Neural crest cell (in vitro differentiated cells): ENCODE measurements around the gene SLFN12L. TPM values are rescaled to one million over a fixed set of nuclear protein-coding genes. Genes with fewer than 3 reads are reported as not detected.
"Not testable (repeated sequence)": the region's sequence is repeated elsewhere in the genome, so short reads cannot be mapped to it uniquely, and the experiment has no call there.

ENCODE experiments used
- DNase-seq: peaks from one replicate; pipeline ENCODE4 v3.0.0; 2021; ENCODE audit warnings: low read depth, mixed read lengths, low spot score
- H3K27ac Mint-ChIP-seq: one replicate; pipeline ENCODE4 v1.8.0; 2021; ENCODE audit warnings: mild to moderate bottlenecking, mixed read lengths; ENCODE audit not compliant: unreplicated experiment
- H3K27me3 Mint-ChIP-seq: 2 replicates; pipeline ENCODE4 v1.8.0; 2021; ENCODE audit warnings: low read depth, mild to moderate bottlenecking, mixed read lengths
- H3K36me3 Mint-ChIP-seq: 2 replicates; pipeline ENCODE4 v1.8.0; 2021; ENCODE audit warnings: low read depth, mild to moderate bottlenecking, mixed read lengths
- H3K4me1 Mint-ChIP-seq: 2 replicates; pipeline ENCODE4 v1.8.0; 2021; ENCODE audit warnings: mixed read lengths
- H3K4me3 Mint-ChIP-seq: one replicate; pipeline ENCODE4 v1.8.0; 2021; ENCODE audit warnings: mild to moderate bottlenecking, mixed read lengths
- H3K9me3 Mint-ChIP-seq: 2 replicates; pipeline ENCODE4 v1.8.0; 2021; ENCODE audit warnings: mixed read lengths
- total RNA-seq: library from RNA; stranded (reverse); gene quantifications from 2 replicates; pipeline ENCODE4 v1.2.1, GENCODE V29; 2021
- TF ChIP-seq, protein P1 (sequence below): fragments of 200-600 bp; sonication (generic); conservative IDR thresholded peaks from 2 replicates; pipeline ENCODE4 v1.5.0; 2021; ENCODE audit warnings: antibody characterized with exemption, mild to moderate bottlenecking

Gene SLFN12L
- total RNA-seq, 1 donor from 2014 or later: not detected

DNA sequence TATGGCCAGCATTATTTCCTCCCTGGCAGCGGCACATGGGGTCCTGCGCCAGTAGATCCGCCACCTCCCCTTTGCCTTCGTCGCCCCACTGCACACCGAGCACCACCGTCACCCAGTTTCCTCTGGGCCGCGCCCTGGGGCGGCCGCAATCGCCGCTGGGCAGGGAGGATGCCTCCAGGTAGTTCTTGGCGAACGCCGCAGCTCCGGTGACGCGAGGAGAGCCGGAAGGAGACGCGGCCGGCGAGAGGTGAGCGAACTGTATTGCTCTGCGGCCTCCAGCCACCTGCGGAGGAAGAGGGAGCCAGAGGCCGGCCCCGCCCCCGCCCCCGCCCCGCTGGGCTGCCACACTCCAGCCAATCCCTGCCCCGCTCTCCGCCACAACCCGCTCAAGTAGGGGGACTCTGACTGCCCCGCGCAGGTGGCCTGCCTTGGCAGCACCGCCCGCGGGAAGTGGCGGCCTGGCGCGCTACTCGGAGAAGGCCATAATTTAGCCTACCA lies 77.1 kb downstream of the SLFN12L start:
- H3K9me3 Mint-ChIP-seq: no peaks in the 10 kb centered on the region
- no peak overlapping the region for H3K27ac Mint-ChIP-seq
- peaks cover 5% of the 10 kb centered on the region for H3K4me1 Mint-ChIP-seq
- TF ChIP-seq, protein P1, sequence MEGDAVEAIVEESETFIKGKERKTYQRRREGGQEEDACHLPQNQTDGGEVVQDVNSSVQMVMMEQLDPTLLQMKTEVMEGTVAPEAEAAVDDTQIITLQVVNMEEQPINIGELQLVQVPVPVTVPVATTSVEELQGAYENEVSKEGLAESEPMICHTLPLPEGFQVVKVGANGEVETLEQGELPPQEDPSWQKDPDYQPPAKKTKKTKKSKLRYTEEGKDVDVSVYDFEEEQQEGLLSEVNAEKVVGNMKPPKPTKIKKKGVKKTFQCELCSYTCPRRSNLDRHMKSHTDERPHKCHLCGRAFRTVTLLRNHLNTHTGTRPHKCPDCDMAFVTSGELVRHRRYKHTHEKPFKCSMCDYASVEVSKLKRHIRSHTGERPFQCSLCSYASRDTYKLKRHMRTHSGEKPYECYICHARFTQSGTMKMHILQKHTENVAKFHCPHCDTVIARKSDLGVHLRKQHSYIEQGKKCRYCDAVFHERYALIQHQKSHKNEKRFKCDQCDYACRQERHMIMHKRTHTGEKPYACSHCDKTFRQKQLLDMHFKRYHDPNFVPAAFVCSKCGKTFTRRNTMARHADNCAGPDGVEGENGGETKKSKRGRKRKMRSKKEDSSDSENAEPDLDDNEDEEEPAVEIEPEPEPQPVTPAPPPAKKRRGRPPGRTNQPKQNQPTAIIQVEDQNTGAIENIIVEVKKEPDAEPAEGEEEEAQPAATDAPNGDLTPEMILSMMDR: no peak
- H3K27me3 Mint-ChIP-seq: peaks cover 88% of the 10 kb centered on the region
- no peak for DNase-seq
- H3K36me3 Mint-ChIP-seq: no peaks in the 10 kb centered on the region
- H3K4me3 Mint-ChIP-seq: peak overlapping the region; percentile 6

DNA sequence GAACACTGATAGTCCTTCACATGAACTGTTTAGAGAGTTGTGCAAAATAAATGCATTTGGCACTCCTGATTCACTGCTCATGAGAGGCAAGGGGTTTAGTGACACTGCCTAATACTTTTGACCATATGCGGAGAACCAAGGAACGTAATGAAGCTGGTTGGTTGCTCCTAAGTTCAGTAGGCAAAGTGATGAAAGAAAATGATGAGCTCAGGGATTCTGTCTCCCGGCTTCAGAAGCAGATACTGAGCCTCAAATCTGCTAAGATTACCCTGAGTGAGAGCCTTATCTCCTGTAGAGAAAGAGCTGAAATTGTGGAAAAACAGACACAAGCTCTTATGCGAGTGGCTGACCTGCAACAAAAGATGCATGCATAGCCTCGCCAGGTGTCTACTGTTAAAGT lies 83.4 kb downstream of the SLFN12L start:
- H3K4me1 Mint-ChIP-seq, DNase-seq, H3K27ac Mint-ChIP-seq, H3K4me3 Mint-ChIP-seq, H3K9me3 Mint-ChIP-seq, H3K36me3 Mint-ChIP-seq: not testable (repeated sequence)
- H3K27me3 Mint-ChIP-seq: peaks cover 88% of the 10 kb centered on the region

DNA sequence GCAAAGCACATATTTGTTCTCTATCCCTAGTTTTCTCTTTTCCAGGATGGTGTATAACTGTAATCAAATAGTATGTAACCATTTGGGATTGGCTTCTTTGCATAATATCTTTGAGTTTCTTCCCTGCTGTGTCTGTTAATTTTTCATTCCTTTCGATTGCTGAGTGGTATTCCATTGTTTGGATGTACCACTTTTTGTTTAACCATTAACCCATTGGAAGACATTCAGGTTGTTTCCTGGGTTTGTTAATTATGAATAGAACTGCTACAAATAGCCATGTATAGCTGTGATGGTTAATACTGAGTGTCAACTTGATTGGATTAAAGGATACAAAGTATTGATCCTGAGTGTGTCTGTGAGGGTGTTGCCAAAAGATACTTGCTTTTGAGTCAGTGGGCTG lies 84.3 kb downstream of the SLFN12L start:
- H3K4me3 Mint-ChIP-seq: no peak overlapping the region
- H3K27ac Mint-ChIP-seq: no peak overlapping the region
- no peaks in the 10 kb centered on the region for H3K9me3 Mint-ChIP-seq
- no peaks in the 10 kb centered on the region for H3K36me3 Mint-ChIP-seq
- H3K27me3 Mint-ChIP-seq: peaks cover 88% of the 10 kb centered on the region
- no peak for DNase-seq
- TF ChIP-seq, protein P1: no peak
- no peaks in the 10 kb centered on the region for H3K4me1 Mint-ChIP-seq

DNA sequence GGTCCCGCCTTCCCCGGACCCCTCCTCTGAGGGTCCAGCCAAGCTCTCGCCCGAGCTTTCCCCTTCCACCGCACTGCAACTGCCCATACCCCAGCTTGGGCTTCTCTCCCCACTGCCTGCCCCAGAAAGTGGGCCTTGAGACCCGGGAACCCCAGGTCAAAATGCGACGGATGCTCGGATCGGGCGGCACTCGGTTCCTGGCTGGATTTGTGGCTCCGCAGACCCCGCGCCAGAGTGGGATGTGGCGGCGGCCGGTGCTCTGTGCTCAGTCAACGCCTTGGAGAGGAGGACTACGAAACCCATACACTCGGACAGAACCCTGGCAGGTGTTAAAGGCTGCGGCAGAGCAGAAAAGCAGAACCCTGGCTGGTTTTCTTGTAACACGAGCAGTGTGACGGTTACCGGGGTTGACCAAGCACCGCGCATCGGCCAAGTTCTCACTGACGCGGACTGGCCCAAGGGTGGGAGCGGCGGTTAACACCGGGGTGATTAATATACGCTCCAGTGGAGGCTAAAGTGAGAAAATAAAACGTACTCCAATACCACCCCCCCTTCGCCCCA lies 88.0 kb downstream of the SLFN12L start:
- peak overlapping the region; percentile 77 for H3K4me3 Mint-ChIP-seq
- H3K27ac Mint-ChIP-seq: no peak overlapping the region
- no peaks in the 10 kb centered on the region for H3K9me3 Mint-ChIP-seq
- H3K27me3 Mint-ChIP-seq: peaks cover 64% of the 10 kb centered on the region
- peaks cover 12% of the 10 kb centered on the region for H3K4me1 Mint-ChIP-seq
- DNase-seq: no peak
- H3K36me3 Mint-ChIP-seq: no peaks in the 10 kb centered on the region
- TF ChIP-seq, protein P1: no peak

DNA sequence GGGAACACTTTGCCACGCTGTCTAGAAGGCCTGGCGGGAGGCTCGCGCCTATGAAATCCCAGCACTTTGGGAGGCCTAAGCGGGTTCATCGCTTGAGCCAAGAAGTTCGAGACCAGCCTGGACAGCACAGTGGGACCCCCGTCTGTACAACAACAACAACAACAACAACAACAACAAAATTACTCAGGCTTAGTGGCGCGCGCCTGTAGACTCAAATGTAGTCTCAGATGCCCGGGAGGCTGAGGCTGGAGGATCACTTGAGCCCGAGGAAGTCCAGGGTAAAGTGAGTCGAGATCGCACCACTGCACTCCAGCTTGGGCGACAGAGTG lies 88.6 kb downstream of the SLFN12L start:
- Mint-ChIP-seq H3K27me3 (peaks cover 60% of the 10 kb centered on the region), H3K27ac (no peak overlapping the region), H3K9me3 (no peaks in the 10 kb centered on the region), H3K4me1 (peaks cover 12% of the 10 kb centered on the region), H3K4me3 (peak overlapping the region; percentile 82), H3K36me3 (no peaks in the 10 kb centered on the region)
- DNase-seq: no peak
- TF ChIP-seq, protein P1: no peak

DNA sequence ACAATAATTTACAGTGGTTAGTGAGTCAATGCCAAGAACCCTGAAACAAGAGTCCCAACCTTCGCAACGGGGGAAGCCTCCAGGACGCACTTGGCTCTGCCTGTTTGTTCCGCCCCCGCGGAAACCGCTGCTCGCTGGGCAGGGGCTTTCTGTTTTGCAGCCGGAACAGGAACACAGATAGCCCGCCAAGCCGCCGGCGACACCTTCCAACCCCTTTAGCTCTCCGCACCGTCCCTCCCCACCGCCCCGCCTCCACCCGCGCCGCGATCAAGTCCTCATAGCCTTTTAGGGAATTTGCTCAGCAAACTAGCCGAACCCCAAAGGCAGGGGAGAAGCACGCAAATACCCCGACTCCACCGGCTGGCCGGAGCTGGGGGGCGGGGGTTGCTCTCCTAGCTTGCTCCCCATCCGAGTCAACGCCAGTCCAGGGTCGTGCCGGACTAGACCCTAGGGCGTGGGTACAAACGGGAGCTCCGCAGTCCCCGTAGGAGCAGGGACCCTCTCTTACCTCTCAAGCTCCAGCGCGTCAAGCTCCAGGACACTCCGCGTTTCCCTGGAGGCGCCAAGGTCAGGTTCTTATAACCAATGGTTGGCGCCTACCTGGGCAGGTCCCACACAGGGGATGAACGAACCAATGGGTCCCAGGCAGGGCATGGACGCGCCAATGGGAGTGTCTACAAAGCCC lies 89.1 kb downstream of the SLFN12L start, which contains the start of gene SLFN13:
TSS of gene SLFN13 (minus strand) at position 553 of the 685 bp plus-strand sequence. CDS start 3,086 bp downstream, outside the sequence.
- peaks cover 12% of the 10 kb centered on the region for H3K4me1 Mint-ChIP-seq
- H3K9me3 Mint-ChIP-seq: no peaks in the 10 kb centered on the region
- H3K27ac Mint-ChIP-seq: peak within 1 kb of the TSS; percentile 94
- peak; percentile 30 for DNase-seq
- peaks cover 56% of the 10 kb centered on the region for H3K27me3 Mint-ChIP-seq
- peak within 1 kb of the TSS; percentile 82 for H3K4me3 Mint-ChIP-seq
- no peaks in the 10 kb centered on the region for H3K36me3 Mint-ChIP-seq
- TF ChIP-seq, protein P1: no peak
